Measurements from ENCODE around the gene ZSWIM3.

DNA sequence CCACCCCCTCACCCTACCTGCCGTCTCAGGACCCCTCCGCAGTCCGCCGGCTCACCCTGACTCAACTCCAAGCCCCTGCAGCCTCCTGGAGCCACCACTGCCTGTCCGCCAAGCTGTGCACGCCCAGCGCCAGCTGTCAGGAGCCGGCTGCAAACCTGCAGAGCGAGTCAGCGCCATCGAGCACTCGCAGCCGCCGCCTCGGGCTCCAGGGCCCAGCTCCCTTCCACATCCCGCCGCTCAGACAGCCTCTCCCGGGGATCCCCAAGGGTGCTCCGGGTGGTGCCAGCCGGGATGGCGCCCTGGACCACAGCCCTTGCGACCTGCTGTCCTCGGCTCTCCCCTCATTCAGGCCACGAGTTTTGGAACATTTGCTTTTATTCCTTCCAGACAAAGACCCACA is 34.6 kb upstream of the ZSWIM3 start:
- TF ChIP-seq, protein P1, sequence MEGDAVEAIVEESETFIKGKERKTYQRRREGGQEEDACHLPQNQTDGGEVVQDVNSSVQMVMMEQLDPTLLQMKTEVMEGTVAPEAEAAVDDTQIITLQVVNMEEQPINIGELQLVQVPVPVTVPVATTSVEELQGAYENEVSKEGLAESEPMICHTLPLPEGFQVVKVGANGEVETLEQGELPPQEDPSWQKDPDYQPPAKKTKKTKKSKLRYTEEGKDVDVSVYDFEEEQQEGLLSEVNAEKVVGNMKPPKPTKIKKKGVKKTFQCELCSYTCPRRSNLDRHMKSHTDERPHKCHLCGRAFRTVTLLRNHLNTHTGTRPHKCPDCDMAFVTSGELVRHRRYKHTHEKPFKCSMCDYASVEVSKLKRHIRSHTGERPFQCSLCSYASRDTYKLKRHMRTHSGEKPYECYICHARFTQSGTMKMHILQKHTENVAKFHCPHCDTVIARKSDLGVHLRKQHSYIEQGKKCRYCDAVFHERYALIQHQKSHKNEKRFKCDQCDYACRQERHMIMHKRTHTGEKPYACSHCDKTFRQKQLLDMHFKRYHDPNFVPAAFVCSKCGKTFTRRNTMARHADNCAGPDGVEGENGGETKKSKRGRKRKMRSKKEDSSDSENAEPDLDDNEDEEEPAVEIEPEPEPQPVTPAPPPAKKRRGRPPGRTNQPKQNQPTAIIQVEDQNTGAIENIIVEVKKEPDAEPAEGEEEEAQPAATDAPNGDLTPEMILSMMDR (IDR thresholded peaks at IDR 0.05; ENCODE audit: low read depth, low read length): no peak
- TF ChIP-seq EZH2phosphoT487 (IDR thresholded peaks at IDR 0.05; ENCODE audit: low read depth): no peak

Measured in OCI-LY3 (cell line).